Neural progenitor cell (in vitro differentiated cells): ENCODE measurements around the gene FSTL1.

Source experiments
- CTCF ChIP-seq: fragments of 200-600 bp; sonication (generic); IDR thresholded peaks from 2 replicates; pipeline ENCODE4 v1.5.1; 2017; ENCODE audit warnings: antibody characterized with exemption, mild to moderate bottlenecking
- EZH2 ChIP-seq: fragments of 200-600 bp; sonication (generic); IDR thresholded peaks from 2 replicates; pipeline ENCODE4 v1.6.1; 2017; ENCODE audit warnings: antibody characterized with exemption, mild to moderate bottlenecking, moderate library complexity
- EZH2phosphoT487 ChIP-seq: fragments of 200-600 bp; sonication (generic); IDR thresholded peaks from 2 replicates; pipeline ENCODE4 v1.6.1; 2017; ENCODE audit warnings: antibody characterized with exemption

GRCh38 chr3:120481081-120481480 is 30.3 kb upstream of the FSTL1 start:
- TF ChIP-seq CTCF (no peak), EZH2 (no peak), EZH2phosphoT487 (no peak)
